SK-N-SH (cell line): ENCODE measurements around the gene CFAP92. TPM values are rescaled to one million over a fixed set of nuclear protein-coding genes. Genes with fewer than 3 reads are reported as not detected.

Source experiments
- CTCF ChIA-PET: fragments of 300-600, 350-600 bp; formaldehyde crosslinking; extraction: SDS; loops from one replicate; lab custom pipeline; 2021; lab: Yijun Ruan, JAX
- POLR2A ChIA-PET: fragments of 350-600 bp; sonication (Branson Sonifier 250); formaldehyde crosslinking; extraction: SDS; loops from one replicate; lab custom pipeline; 2020; ENCODE audit warnings: antibody characterized with exemption, inconsistent platforms; lab: Yijun Ruan, JAX
- DNase-seq: peaks from one replicate; pipeline ENCODE4 v3.0.0; 2012
- H2AFZ ChIP-seq: fragments of 200-600 bp; sonication (generic); 2 replicates; pipeline ENCODE4 v1.8.1; 2016; ENCODE audit warnings: antibody characterized with exemption, mild to moderate bottlenecking, low read depth
- H3F3A ChIP-seq: fragments of 200-600 bp; sonication (generic); replicated peaks from 2 replicates; pipeline ENCODE3; 2016; ENCODE audit warnings: antibody characterized with exemption, mild to moderate bottlenecking; ENCODE audit not compliant: insufficient read depth
- H3K27ac ChIP-seq, 2 experiments: fragments of 200-500 bp in 1 of 2; fragments of 200-600 bp in 1 of 2; sonication (Bioruptor generic) in 1 of 2; sonication (generic), shearing (Covaris generic) in 1 of 2; 2 replicates each; pipeline versions ENCODE4 v1.5.1 to v1.6.1; 2014 to 2016; ENCODE audit warnings: low read depth in 2 of 2, inconsistent platforms in 1 of 2, low read length in 1 of 2, mild to moderate bottlenecking in 1 of 2, mixed read lengths in 1 of 2
- H3K27me3 ChIP-seq: fragments of 200-600 bp; sonication (generic), shearing (Covaris generic); 2 replicates; pipeline ENCODE4 v1.6.1; 2016; ENCODE audit warnings: mixed run types; ENCODE audit not compliant: insufficient read depth
- H3K36me3 ChIP-seq, 2 experiments: fragments of 200-500 bp in 1 of 2; fragments of 200-600 bp in 1 of 2; sonication (Bioruptor generic) in 1 of 2; sonication (generic) in 1 of 2; replicated peaks in 1 of 2; 2 replicates each; pipeline versions ENCODE3 to v1.5.1; 2014 to 2016; ENCODE audit warnings: low read length in 1 of 2, mild to moderate bottlenecking in 1 of 2; ENCODE audit not compliant: insufficient read depth in 2 of 2, control insufficient read depth in 1 of 2
- H3K4me1 ChIP-seq, 2 experiments: fragments of 200-500 bp in 1 of 2; fragments of 200-600 bp in 1 of 2; sonication (Bioruptor generic) in 1 of 2; sonication (generic), shearing (Covaris generic) in 1 of 2; 2 replicates each; pipeline versions ENCODE4 v1.5.1 to v1.6.1; 2014 to 2016; ENCODE audit warnings: low read depth in 1 of 2, low read length in 1 of 2, mixed run types in 1 of 2; ENCODE audit not compliant: insufficient read depth in 2 of 2, control insufficient read depth in 1 of 2
- H3K4me2 ChIP-seq: fragments of 200-600 bp; sonication (generic), shearing (Covaris generic); 2 replicates; pipeline ENCODE4 v1.6.1; 2017; ENCODE audit warnings: mixed run types
- H3K4me3 ChIP-seq, 2 experiments: fragments of 200-500 bp in 1 of 2; fragments of 200-600 bp in 1 of 2; sonication (Bioruptor generic) in 1 of 2; sonication (generic), shearing (Covaris generic) in 1 of 2; 2 replicates each; pipeline versions ENCODE4 v1.5.1 to v1.8.1; 2014 to 2016; ENCODE audit warnings: low read depth in 2 of 2, inconsistent platforms in 1 of 2, low read length in 1 of 2, mild to moderate bottlenecking in 1 of 2, mixed read lengths in 1 of 2, moderate library complexity in 1 of 2
- H3K79me2 ChIP-seq: fragments of 200-600 bp; sonication (generic); 2 replicates; pipeline ENCODE4 v1.8.1; 2017; ENCODE audit warnings: mild to moderate bottlenecking; ENCODE audit not compliant: insufficient read depth
- H3K9ac ChIP-seq: fragments of 200-600 bp; sonication (generic); 2 replicates; pipeline ENCODE4 v1.6.1; 2017; ENCODE audit warnings: mixed run types
- H3K9me2 ChIP-seq: fragments of 200-600 bp; sonication (generic); 2 replicates; pipeline ENCODE4 v1.6.1; 2017; ENCODE audit warnings: mixed run types
- H3K9me3 ChIP-seq: fragments of 200-600 bp; sonication (generic); 2 replicates; pipeline ENCODE4 v1.6.1; 2017; ENCODE audit warnings: mixed run types, mild to moderate bottlenecking, moderate library complexity
- H4K20me1 ChIP-seq: fragments of 200-600 bp; sonication (generic); 2 replicates; pipeline ENCODE4 v1.6.1; 2017; ENCODE audit warnings: mild to moderate bottlenecking, mixed run types; ENCODE audit not compliant: insufficient read depth
- CHD2 ChIP-seq: fragments of 150-350 bp; IDR thresholded peaks from 2 replicates; pipeline ENCODE4 v1.6.1; 2018; ENCODE audit warnings: low read length; ENCODE audit not compliant: partially characterized antibody
- FOXJ3 ChIP-seq: sonication (generic); formaldehyde crosslinking; IDR thresholded peaks from 2 replicates; pipeline ENCODE4 v1.5.1; 2020; ENCODE audit warnings: mild to moderate bottlenecking, missing genetic modification reagents
- GABPA ChIP-seq: IDR thresholded peaks from 2 replicates; pipeline ENCODE4 v1.4.0; 2012; ENCODE audit warnings: low read depth, mild to moderate bottlenecking
- JUND ChIP-seq: IDR thresholded peaks from 2 replicates; pipeline ENCODE4 v1.4.0; 2012
- MXI1 ChIP-seq: IDR thresholded peaks from 2 replicates; pipeline ENCODE4 v1.6.1; 2012; ENCODE audit warnings: mild to moderate bottlenecking, low read depth, low read length, improper control_type of control experiment
- NFIC ChIP-seq: IDR thresholded peaks from 2 replicates; pipeline ENCODE4 v1.4.0; 2012; ENCODE audit warnings: borderline replicate concordance
- NRF1 ChIP-seq: IDR thresholded peaks from 2 replicates; pipeline ENCODE4 v1.6.1; 2012; ENCODE audit warnings: low read depth, mild to moderate bottlenecking, low read length
- POLR2AphosphoS5 ChIP-seq: IDR thresholded peaks from 2 replicates; pipeline ENCODE4 v1.6.1; 2012; ENCODE audit warnings: low read depth, low read length
- RCOR1 ChIP-seq: fragments of 150-350 bp; IDR thresholded peaks from 2 replicates; pipeline ENCODE4 v1.6.1; 2017; ENCODE audit warnings: antibody characterized with exemption, low read length
- SIN3A ChIP-seq: IDR thresholded peaks from 2 replicates; pipeline ENCODE4 v1.6.1; 2012; ENCODE audit warnings: low read depth, mild to moderate bottlenecking, low read length, moderate library complexity, borderline replicate concordance
- SMC3 ChIP-seq: IDR thresholded peaks from 2 replicates; pipeline ENCODE4 v1.6.1; 2012; ENCODE audit warnings: low read depth, low read length, improper control_type of control experiment
- TAF1 ChIP-seq: IDR thresholded peaks from 2 replicates; pipeline ENCODE4 v1.6.1; 2012; ENCODE audit warnings: low read depth, mild to moderate bottlenecking, low read length, moderate library complexity, borderline replicate concordance
- USF2 ChIP-seq: fragments of 150-350 bp; IDR thresholded peaks from 2 replicates; pipeline ENCODE4 v1.6.1; 2017; ENCODE audit warnings: antibody characterized with exemption, low read length, low read depth, borderline replicate concordance
- YY1 ChIP-seq: IDR thresholded peaks from 2 replicates; pipeline ENCODE4 v1.4.0; 2012; ENCODE audit warnings: low read depth, mild to moderate bottlenecking
- WGBS: methylation state at CpG from one replicate; pipeline ENCODE4 v1.1.6; 2017; ENCODE audit warnings: low lambda C conversion rate; 5-methylcytosine and 5-hydroxymethylcytosine counted together
- polyA plus RNA-seq, 3 experiments: library from polyadenylated mRNA; depleted of rRNA; stranded (reverse); fragments of >200 nt; gene quantifications; 2 replicates each; pipeline ENCODE4 v1.2.3, GENCODE V29; 2012
- TF ChIP-seq, protein P1 (sequence below): fragments of 200-600 bp; sonication (generic); IDR thresholded peaks from 2 replicates; pipeline ENCODE4 v1.6.1; 2017; ENCODE audit warnings: antibody characterized with exemption, mild to moderate bottlenecking, moderate library complexity
- TF ChIP-seq, protein P2 (sequence below): fragments of 150-350 bp; IDR thresholded peaks from 2 replicates; pipeline ENCODE4 v1.6.1; 2016; ENCODE audit warnings: mild to moderate bottlenecking, low read depth, low read length

CFAP92 gene
- polyA plus RNA-seq, 1 of the 3 experiments (the other 2 are of a cell fraction), result not detected

DNA sequence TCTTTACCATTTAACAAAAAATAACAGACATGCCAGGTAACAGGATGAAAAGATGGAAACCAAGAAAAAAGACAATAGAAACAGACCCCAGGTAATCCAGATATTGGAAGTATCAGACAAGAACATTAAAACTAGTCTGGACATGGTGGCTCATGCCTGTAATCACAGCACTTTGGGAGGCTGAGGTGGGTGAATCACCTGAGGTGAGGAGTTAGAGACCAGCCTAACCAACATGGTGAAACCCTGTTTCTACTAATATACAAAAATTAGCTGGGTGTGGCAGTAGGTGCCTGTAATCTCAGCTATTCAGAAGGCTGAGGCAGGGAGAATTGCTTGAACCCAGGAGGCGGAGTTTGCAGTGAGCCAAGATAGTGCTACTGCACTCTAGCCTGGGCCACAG is 73.9 kb downstream of the CFAP92 start:
- Histone ChIP-seq H3K9me2 (no peaks in the 10 kb centered on the region), H3F3A (no peaks in the 10 kb centered on the region), H3K27ac (no peak overlapping the region), H2AFZ (no peak overlapping the region), H3K27me3 (no peaks in the 10 kb centered on the region), H3K9ac (no peak overlapping the region), H3K36me3 (peaks cover 18 to 21% of the 10 kb centered on the region in 2 experiments), H3K9me3 (peaks cover 5% of the 10 kb centered on the region; the same call in 1 of the 2 replicates), H4K20me1 (no peaks in the 10 kb centered on the region), H3K4me1 (no peaks in the 10 kb centered on the region), H3K4me3 (no peak overlapping the region), H3K79me2 (no peaks in the 10 kb centered on the region), H3K4me2 (no peak overlapping the region)
- 95% methylated on average over 1 of the region's 1 CpG for WGBS
- ChIA-PET CTCF (interaction anchor here (0.9 to 1.2 kb wide), 2 partner anchors 74 to 302 kb away, joined by 3 read pairs; no protein-coding TSS in a partner anchor), POLR2A (no interaction called here)
- DNase-seq, result no peak
- TF ChIP-seq GABPA (no peak), SIN3A (no peak), SMC3 (no peak), FOXJ3 (CRISPR knock-in tag) (no peak), MXI1 (no peak), RCOR1 (no peak)

DNA sequence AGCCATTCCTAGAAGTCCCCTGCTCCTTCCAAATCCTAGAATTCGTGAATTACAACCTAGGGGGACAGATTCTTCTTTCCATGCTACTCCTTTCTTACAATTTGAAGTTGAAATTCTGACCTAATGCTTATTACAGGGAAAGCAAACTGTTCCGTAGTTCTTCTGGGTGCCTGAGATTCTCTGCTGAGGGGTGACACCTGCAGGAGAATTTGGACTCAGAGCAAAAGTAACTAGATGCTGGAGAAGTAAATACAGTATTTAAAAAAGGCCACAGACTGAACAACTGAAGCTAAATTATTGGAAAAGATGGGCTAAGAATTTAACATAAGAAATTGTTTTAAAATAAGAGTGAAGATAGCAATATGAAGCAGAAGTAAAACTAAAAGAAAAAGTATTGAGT is 76.6 kb downstream of the CFAP92 start:
- Histone ChIP-seq H4K20me1 (no peaks in the 10 kb centered on the region), H3K27ac (no peak overlapping the region), H3K27me3 (no peaks in the 10 kb centered on the region), H3K36me3 (peaks cover 28 to 44% of the 10 kb centered on the region in 2 experiments), H3K9me3 (peaks cover 3% of the 10 kb centered on the region; the same call in 1 of the 2 replicates), H3K9ac (no peak overlapping the region), H3K79me2 (no peaks in the 10 kb centered on the region), H3K9me2 (no peaks in the 10 kb centered on the region), H3F3A (no peaks in the 10 kb centered on the region), H3K4me2 (no peak overlapping the region), H3K4me1 (no peaks in the 10 kb centered on the region), H2AFZ (no peak overlapping the region), H3K4me3 (no peak overlapping the region)
- 95% methylated on average over 2 of the region's 2 CpGs for WGBS
- TF ChIP-seq, protein P1, sequence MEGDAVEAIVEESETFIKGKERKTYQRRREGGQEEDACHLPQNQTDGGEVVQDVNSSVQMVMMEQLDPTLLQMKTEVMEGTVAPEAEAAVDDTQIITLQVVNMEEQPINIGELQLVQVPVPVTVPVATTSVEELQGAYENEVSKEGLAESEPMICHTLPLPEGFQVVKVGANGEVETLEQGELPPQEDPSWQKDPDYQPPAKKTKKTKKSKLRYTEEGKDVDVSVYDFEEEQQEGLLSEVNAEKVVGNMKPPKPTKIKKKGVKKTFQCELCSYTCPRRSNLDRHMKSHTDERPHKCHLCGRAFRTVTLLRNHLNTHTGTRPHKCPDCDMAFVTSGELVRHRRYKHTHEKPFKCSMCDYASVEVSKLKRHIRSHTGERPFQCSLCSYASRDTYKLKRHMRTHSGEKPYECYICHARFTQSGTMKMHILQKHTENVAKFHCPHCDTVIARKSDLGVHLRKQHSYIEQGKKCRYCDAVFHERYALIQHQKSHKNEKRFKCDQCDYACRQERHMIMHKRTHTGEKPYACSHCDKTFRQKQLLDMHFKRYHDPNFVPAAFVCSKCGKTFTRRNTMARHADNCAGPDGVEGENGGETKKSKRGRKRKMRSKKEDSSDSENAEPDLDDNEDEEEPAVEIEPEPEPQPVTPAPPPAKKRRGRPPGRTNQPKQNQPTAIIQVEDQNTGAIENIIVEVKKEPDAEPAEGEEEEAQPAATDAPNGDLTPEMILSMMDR, result no peak
- TF ChIP-seq SMC3, result no peak
- ChIA-PET POLR2A (no interaction called here), CTCF (interaction anchor here (0.7 to 1.0 kb wide), 4 partner anchors 11 to 76 kb away, joined by 3 read pairs; no protein-coding TSS in a partner anchor)
- no peak for DNase-seq

- ChIA-PET POLR2A (interaction anchor here (0.7 kb wide), 1 partner anchor 16 kb away, joined by 5 read pairs; no protein-coding TSS in a partner anchor), CTCF (interaction anchor here (0.6 to 1.4 kb wide), 3 partner anchors 55 to 965 kb away, joined by 3 to 6 read pairs (median 3); no protein-coding TSS in a partner anchor)
- DNase-seq, result no peak
- H3K9me2 ChIP-seq, result no peaks in the 10 kb centered on the region
- no peaks in the 10 kb centered on the region for H3F3A ChIP-seq
- H3K27me3 ChIP-seq, result no peaks in the 10 kb centered on the region
- H3K4me3 ChIP-seq, result no peak overlapping the region
- no peaks in the 10 kb centered on the region for H4K20me1 ChIP-seq
- no peak overlapping the region for H3K9ac ChIP-seq
- no peaks in the 10 kb centered on the region for H3K4me1 ChIP-seq
- H3K36me3 ChIP-seq, result peaks cover 28 to 57% of the 10 kb centered on the region in 2 experiments
- no peak overlapping the region for H3K4me2 ChIP-seq
- no peak for TF ChIP-seq CHD2
- no peak for TF ChIP-seq TAF1
- no peak for TF ChIP-seq JUND
- no peak for TF ChIP-seq NRF1
- TF ChIP-seq NFIC, result no peak
- TF ChIP-seq POLR2AphosphoS5, result no peak
- TF ChIP-seq FOXJ3 (CRISPR knock-in tag), result no peak
- TF ChIP-seq, protein P2, sequence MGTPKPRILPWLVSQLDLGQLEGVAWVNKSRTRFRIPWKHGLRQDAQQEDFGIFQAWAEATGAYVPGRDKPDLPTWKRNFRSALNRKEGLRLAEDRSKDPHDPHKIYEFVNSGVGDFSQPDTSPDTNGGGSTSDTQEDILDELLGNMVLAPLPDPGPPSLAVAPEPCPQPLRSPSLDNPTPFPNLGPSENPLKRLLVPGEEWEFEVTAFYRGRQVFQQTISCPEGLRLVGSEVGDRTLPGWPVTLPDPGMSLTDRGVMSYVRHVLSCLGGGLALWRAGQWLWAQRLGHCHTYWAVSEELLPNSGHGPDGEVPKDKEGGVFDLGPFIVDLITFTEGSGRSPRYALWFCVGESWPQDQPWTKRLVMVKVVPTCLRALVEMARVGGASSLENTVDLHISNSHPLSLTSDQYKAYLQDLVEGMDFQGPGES, result no peak
- TF ChIP-seq RCOR1, result no peak
- no peak for TF ChIP-seq YY1
- TF ChIP-seq USF2, result no peak
- no peaks in the 10 kb centered on the region for H3K9me3 ChIP-seq
- H3K79me2 ChIP-seq, result no peaks in the 10 kb centered on the region
- H2AFZ ChIP-seq, result no peak overlapping the region
- H3K27ac ChIP-seq, result no peak overlapping the region
- WGBS, result 93% methylated on average over 8 of the region's 10 CpGs
These were observed 78.8 kb downstream of the CFAP92 start for GRCh38 chr3:128914966-128915645.
